ENCODE results near the gene ACP5.
A peak's percentile ranks its signal among the peaks of the same experiment; 100 is the strongest.
"Not testable (repeated sequence)": the region's sequence is repeated elsewhere in the genome, so short reads cannot be mapped to it uniquely, and the experiment has no call there.

The ACP5 gene

DNA sequence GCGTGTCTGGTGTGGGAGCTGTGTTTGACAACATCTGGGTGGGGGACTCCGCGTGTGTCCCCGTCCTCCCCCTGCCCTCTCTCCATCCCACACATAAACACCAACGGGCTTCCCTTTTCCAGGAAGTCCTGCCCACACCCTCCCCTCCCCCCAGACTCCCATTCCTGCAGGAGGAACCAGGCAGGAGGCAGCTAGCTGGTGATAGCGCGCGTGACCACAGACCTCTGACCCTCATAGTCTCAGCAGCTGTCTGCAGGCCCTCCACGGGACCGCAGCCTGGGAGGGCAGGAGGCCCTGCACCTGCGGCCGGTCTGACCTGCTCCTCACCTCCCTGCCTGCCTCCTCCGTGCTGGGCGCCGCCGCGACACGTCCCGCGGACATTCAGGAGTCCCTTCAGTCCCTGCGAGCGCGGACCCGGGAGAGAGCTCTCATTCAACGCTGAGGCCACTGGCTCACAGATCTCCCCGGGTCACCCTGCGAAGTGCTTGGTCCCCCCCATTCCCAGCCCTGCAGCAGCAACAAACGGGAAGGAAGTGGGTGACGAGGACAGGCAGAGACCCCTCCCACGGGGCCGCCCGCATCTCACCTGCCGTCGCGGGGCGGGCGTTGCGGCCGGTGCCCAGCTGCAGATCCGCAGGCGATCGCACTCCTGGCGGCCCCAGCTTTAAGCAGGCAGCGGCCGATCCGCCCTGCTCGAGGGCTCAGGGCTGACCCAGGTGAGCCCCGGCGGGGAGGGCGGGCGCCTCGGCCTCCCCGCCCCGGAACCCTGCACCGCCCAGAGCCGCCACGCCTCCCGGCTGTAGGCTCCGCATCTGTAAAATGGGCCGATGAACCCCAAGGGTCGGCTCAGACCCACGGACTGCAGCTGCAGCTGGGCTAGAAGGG is 1.1 kb upstream of the ACP5 start:
- no peak for DNase-seq (ENCODE audit: low spot score)

- DNase-seq (ENCODE audit: low spot score): no peak
Observed at GRCh38 chr19:11576227-11576626, 1.2 kb downstream of the ACP5 start.

DNA sequence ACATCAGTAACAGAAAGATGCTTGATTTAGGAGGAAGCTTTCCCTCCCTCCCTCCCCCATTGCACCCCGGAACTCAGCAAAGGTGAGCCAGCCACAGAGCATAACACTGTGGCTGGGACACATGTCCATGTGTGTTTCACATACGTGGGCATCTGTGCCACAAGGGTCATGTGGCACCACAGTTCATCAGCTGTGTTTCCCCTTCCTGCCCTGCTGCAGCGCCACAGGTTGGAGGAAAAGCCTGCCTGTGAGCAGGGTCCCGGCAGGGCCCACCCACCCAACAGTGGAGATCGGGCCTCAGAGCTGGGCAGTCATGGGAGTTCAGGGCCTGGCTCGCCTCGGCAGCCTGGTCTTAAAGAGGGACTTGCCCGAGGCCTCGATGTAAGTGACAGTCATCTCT is 2.8 kb downstream of the ACP5 start:
- DNase-seq (ENCODE audit: low spot score): no peak

GRCh38 chr19:11573763-11574162 is 3.7 kb downstream of the ACP5 start:
- DNase-seq (ENCODE audit: low spot score): not testable (repeated sequence)

DNA sequence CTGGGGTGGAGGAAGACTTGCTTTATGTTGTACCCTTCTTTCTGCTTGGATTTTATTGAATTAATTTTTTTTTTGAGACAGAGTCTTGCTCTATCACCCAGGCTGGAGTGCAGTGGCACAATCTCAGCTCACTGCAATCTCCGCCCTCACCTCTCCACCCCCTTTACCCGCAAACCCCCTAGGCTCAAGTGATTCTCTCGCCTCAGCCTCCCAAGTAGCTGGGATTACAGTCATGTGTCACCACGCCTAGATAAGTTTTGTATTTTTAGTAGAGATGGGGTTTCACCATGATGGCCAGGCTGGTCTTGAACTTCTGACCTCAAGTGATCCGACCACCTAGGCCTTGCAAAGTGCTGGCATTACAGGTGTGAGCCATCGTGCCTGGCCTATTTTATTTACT is 4.1 kb downstream of the ACP5 start:
- not testable (repeated sequence) for DNase-seq (ENCODE audit: low spot score)

GRCh38 chr19:11570039-11570462 is 7.4 kb downstream of the ACP5 start:
- DNase-seq (ENCODE audit: low spot score): no peak

- no peak for DNase-seq (ENCODE audit: low spot score)
Observed at GRCh38 chr19:11566164-11566563, 11.3 kb downstream of the ACP5 start.

GRCh38 chr19:11565649-11565980 is 11.8 kb downstream of the ACP5 start:
- DNase-seq (ENCODE audit: low spot score): not testable (repeated sequence)

DNA sequence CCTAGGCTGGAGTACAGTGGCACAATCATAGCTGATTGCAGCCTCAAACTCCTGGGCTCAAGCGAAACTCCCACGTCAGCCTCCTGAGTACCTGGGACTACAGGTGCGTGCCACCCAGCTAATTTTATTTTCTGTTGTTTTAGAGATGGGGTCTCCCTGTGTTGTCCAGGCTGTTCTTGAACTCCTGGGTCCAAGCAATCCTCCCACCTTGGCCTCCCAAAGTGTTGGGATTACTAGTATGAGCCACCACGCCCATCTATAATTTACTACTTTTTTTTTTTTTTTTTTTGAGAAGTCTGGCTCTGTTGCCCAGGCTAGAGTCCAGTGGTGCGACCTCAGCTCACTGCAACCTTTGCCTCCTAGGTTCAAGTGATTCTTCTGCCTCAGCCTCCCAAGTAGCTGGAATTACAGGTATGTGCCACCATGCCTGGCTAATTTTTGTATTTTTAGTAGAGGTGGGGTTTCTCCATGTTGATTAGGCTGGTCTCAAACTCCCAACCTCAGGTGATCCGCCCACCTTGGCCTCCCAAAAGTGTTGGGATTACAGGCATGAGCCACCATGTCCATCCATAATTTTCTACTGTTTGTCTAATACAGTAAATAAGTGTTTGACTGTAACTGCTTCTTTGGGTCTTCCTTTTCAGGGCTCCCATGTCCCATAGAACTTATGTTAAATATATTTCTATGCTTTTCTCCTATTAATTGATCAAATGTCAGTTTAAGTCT is 13.2 kb downstream of the ACP5 start:
- DNase-seq (ENCODE audit: low spot score): not testable (repeated sequence)

- no peak for DNase-seq (ENCODE audit: low spot score)
Observed at GRCh38 chr19:11563532-11563931, 13.9 kb downstream of the ACP5 start.

- DNase-seq (ENCODE audit: low spot score): peak; percentile 71
Observed at GRCh38 chr19:11560404-11561051, 16.9 kb downstream of the ACP5 start.

DNA sequence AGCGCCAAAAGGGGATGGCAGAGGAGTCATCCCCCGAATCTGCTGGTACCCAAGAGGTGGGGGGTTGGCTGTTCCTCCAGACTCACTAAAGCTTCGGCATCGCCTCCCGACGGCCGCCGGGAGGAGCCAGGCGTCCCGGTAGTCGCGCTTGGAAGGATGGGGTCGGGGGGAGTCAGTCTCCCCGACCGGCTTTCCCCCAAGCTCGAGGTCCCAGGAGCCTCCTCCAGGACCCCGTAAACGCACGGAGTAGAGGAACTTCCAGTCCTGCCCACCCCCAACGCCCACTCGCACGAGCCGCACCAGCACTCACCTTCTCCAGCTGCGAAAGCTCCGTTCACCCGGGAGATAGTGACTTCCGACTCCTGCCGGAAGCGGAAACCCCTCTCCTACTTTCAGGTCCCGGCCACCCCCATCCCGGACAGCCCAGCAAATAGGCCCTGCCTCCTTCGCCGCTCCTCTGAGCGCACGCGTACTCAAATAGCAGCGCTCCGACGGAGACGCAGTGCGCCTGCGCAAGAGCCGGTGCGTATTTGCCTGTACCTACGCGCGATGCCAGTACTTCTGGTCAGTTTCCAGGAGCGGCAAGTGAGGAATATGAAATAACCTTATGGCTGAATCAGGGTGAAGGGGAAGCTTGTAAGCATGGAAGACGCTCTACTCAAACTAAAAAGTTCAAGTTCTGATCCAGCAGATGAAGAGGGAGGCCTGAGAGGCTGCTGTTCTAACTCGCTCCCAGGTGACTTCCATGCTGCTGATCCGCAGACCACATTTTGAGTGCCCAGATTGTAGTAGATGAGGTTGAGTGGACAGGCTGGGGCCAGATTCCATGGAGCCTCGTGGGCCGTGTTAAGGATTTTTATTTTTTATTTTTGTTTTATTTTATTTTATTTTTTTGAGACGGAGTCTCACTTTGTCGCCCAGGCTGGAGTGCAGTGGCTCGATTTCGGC is 18.3 kb downstream of the ACP5 start, which contains the start of gene ELOF1:
ELOF1 (minus strand) TSS at position 350 of the 948 bp plus-strand sequence. CDS start 4,883 bp downstream, outside the sequence.
- peak; percentile 99 for DNase-seq (ENCODE audit: low spot score)

GRCh38 chr19:11556634-11557420 is 20.6 kb downstream of the ACP5 start:
- DNase-seq (ENCODE audit: low spot score): no peak

- no peak for DNase-seq (ENCODE audit: low spot score)
Observed at GRCh38 chr19:11555246-11555645, 22.2 kb downstream of the ACP5 start.

- no peak for DNase-seq (ENCODE audit: low spot score)
Observed at GRCh38 chr19:11554160-11554559, 23.3 kb downstream of the ACP5 start.

GRCh38 chr19:11552666-11553372 is 24.6 kb downstream of the ACP5 start:
- DNase-seq (ENCODE audit: low spot score): no peak

- DNase-seq (ENCODE audit: low spot score): no peak
Observed at GRCh38 chr19:11551603-11552235, 25.7 kb downstream of the ACP5 start.

DNA sequence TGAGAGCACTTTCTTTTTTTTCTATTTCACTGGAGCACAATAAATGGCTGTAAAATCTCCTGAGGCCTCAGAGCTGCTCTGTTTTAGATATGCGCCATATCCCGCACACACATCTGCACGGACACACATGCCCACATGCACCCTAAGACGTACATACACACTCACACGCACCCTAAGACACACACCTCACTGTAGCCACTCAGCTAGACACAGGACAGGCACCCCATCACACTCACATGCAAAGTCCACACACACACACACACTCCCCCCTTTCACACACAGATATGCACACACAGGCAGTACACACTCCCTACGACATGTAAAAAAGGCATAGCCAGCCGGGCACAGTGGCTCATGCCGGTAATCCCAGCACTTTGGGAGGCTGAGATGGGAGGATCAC is 27.2 kb downstream of the ACP5 start:
- no peak for DNase-seq (ENCODE audit: low spot score)

DNA sequence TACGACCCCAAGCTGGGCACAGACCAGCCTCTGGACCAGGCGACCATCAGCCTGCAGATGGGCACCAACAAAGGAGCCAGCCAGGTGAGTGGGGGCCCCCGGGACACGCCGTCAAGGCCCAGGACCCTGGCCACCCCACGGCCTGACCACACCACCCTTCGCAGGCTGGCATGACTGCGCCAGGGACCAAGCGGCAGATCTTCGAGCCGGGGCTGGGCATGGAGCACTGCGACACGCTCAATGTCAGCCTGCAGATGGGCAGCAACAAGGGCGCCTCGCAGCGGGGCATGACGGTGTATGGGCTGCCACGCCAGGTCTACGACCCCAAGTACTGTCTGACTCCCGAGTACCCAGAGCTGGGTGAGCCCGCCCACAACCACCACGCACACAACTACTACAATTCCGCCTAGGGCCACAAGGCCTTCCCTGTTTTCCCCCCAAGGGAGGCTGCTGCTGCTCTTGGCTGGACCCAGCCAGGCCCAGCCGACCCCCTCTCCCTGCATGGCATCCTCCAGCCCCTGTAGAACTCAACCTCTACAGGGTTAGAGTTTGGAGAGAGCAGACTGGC is 28.0 kb downstream of the ACP5 start:
- DNase-seq (ENCODE audit: low spot score): no peak

Data from AG08396 (cell line).